ENCODE data around the gene GARIN5A.

The GARIN5A gene

GRCh38 chr19:50508843-50509190 is 32.2 kb upstream of the GARIN5A start:
- DNase-seq (ENCODE audit: low read depth) = no peak

GRCh38 chr19:50507376-50507775 is 30.7 kb upstream of the GARIN5A start:
- no peak for DNase-seq (ENCODE audit: low read depth)

- DNase-seq (ENCODE audit: low read depth) = no peak
These were observed 30.1 kb upstream of the GARIN5A start for GRCh38 chr19:50506700-50507099.

GRCh38 chr19:50505856-50506611 is 29.4 kb upstream of the GARIN5A start:
- DNase-seq (ENCODE audit: low read depth) = no peak

GRCh38 chr19:50501568-50502475 is 25.2 kb upstream of the GARIN5A start:
- DNase-seq (ENCODE audit: low read depth) = no peak

- no peak for DNase-seq (ENCODE audit: low read depth)
These were observed 24.5 kb upstream of the GARIN5A start for GRCh38 chr19:50501186-50501567.

GRCh38 chr19:50500753-50501151 is 24.1 kb upstream of the GARIN5A start:
- DNase-seq (ENCODE audit: low read depth) = no peak

- DNase-seq (ENCODE audit: low read depth) = no peak
These were observed 23.6 kb upstream of the GARIN5A start for GRCh38 chr19:50500060-50500752.

- DNase-seq (ENCODE audit: low read depth) = no peak
These were observed 21.8 kb upstream of the GARIN5A start for GRCh38 chr19:50498219-50499056.

- DNase-seq (ENCODE audit: low read depth) = no peak
These were observed 20.4 kb upstream of the GARIN5A start for GRCh38 chr19:50497022-50497405.

- DNase-seq (ENCODE audit: low read depth) = no peak
These were observed 19.8 kb upstream of the GARIN5A start for GRCh38 chr19:50496189-50497021.

- DNase-seq (ENCODE audit: low read depth) = no peak
These were observed 18.4 kb upstream of the GARIN5A start for GRCh38 chr19:50495020-50495531.

GRCh38 chr19:50494186-50495019 is 17.8 kb upstream of the GARIN5A start:
- DNase-seq (ENCODE audit: low read depth) = no peak

- no peak for DNase-seq (ENCODE audit: low read depth)
These were observed 16.5 kb upstream of the GARIN5A start for GRCh38 chr19:50493171-50493570.

GRCh38 chr19:50492303-50493052 is 15.8 kb upstream of the GARIN5A start:
- no peak for DNase-seq (ENCODE audit: low read depth)

- DNase-seq (ENCODE audit: low read depth) = no peak
These were observed 14.4 kb upstream of the GARIN5A start for GRCh38 chr19:50490991-50491472.

- DNase-seq (ENCODE audit: low read depth) = no peak
These were observed 13.8 kb upstream of the GARIN5A start for GRCh38 chr19:50490411-50490811.

GRCh38 chr19:50489461-50490011 is 12.9 kb upstream of the GARIN5A start:
- DNase-seq (ENCODE audit: low read depth) = no peak

Measured in fibroblast of the conjunctiva (primary cell).